ENCODE data around the gene ST6GALNAC6.

Gene ST6GALNAC6

DNA sequence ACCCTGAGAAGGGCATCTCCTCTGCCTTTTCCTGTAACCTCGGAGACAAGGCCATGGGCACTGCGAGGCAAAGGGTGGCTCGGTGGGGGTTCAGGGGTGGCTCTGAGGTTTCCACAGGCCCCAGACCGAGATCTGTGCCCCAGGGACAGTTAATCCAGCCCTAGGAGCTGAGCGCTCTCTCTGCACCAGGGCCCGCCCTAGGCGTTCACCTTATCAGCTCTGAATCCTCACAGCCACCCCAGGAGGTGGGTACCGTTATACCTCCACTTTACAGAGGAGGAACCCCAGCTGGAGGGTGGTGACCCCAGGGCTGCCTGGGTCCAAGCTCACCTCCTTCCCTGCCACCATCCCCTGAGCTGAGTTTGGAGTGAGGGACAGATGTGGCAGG lies 42.7 kb downstream of the ST6GALNAC6 start:
- H4K8ac ChIP-seq (ENCODE audit: low read depth, low read length): no peak overlapping the region
- peaks cover 55% of the 10 kb centered on the region for H3K79me1 ChIP-seq (ENCODE audit: low read length)
- peaks cover 10% of the 10 kb centered on the region for H3K79me2 ChIP-seq (ENCODE audit: control insufficient read depth, insufficient read depth, low read length, poor library complexity)
- H2BK120ac ChIP-seq (ENCODE audit: insufficient read depth, low read length, poor library complexity): peak overlapping the region; percentile 60
- H3K14ac ChIP-seq (ENCODE audit: low read length): peak overlapping the region; percentile 2
- H3K4me2 ChIP-seq (ENCODE audit: low read length): no peak overlapping the region
- no peak overlapping the region for H3K27ac ChIP-seq (ENCODE audit: low read depth, low read length)
- peaks cover 24 to 39% of the 10 kb centered on the region in 2 experiments for H3K4me1 ChIP-seq (ENCODE audit: control insufficient read depth in 1 of 2, insufficient read depth in 2 of 2, low read length in 2 of 2)
- H3K36me3 ChIP-seq (ENCODE audit: control insufficient read depth in 1 of 2, insufficient read depth in 2 of 2, low read length in 2 of 2): no peaks in the 10 kb centered on the region
- peak overlapping the region; percentile 95 for H4K91ac ChIP-seq (ENCODE audit: low read depth, low read length)
- no peak overlapping the region for H2AFZ ChIP-seq (ENCODE audit: insufficient read depth, low read length, poor library complexity)
- no peak overlapping the region for H3K9ac ChIP-seq (ENCODE audit: low read length)
- no peak overlapping the region for H4K12ac ChIP-seq (ENCODE audit: low read depth, low read length)
- peak overlapping the region; percentile 84 for H2AK5ac ChIP-seq (ENCODE audit: low read length)
- no peak for DNase-seq
- H3K9me3 ChIP-seq (ENCODE audit: insufficient read depth, low read depth, low read length): peaks cover 3% of the 10 kb centered on the region
- H3K18ac ChIP-seq (ENCODE audit: low read length): peak overlapping the region; percentile 18
- peak overlapping the region; percentile 29 for H2BK5ac ChIP-seq (ENCODE audit: low read depth, low read length, poor library complexity)
- WGBS (ENCODE audit: extremely low coverage, insufficient coverage, insufficient read length): no CpG with 5 or more reads among the region's 8 CpGs
- no peak overlapping the region for H3K4me3 ChIP-seq (ENCODE audit: low read depth, low read length)
- H3K4ac ChIP-seq (ENCODE audit: low read depth, low read length): peak overlapping the region; percentile 30
- peak overlapping the region; percentile 95 for H2BK12ac ChIP-seq (ENCODE audit: low read length)
- no peaks in the 10 kb centered on the region for H3K27me3 ChIP-seq (ENCODE audit: insufficient read depth, low read length)
- H3K23ac ChIP-seq (ENCODE audit: low read length): no peak overlapping the region

DNA sequence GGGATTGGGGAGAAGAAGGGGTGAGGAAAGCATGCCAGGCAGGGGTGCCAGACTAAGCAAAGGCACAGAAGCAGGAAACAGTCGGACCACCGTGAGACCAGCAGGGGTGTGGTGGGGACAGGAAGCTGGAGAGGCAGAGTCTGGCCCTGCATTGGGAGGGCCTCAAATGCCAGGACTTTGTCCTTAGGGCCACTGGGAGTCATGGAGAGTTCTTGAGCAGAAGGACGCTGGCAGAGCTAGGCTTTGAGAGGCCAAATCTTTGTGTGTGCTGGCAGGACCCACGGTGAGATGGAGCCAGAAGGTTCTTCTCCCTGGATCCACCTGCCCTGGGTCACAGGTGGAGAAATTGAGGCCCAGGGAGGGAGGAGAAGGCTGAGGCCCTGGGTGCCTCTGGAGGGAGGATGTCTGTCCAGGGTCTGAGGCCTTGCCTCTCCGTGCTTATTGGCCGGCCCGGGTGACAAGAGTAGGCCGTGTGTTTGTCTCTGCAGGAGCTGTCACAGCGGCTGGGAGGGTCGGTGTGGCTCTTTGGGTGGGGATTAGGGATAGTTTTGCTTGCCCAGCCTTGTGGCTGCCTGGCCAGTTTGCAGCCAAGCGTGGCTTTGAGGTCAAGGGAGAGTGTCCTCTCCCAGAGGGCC lies 43.2 kb downstream of the ST6GALNAC6 start:
- H3K9ac ChIP-seq (ENCODE audit: low read length): no peak overlapping the region
- H3K23ac ChIP-seq (ENCODE audit: low read length): no peak overlapping the region
- H3K27ac ChIP-seq (ENCODE audit: low read depth, low read length): no peak overlapping the region
- peaks cover 55% of the 10 kb centered on the region for H3K79me1 ChIP-seq (ENCODE audit: low read length)
- no peak overlapping the region for H4K8ac ChIP-seq (ENCODE audit: low read depth, low read length)
- no peak overlapping the region for H3K4ac ChIP-seq (ENCODE audit: low read depth, low read length)
- H3K9me3 ChIP-seq (ENCODE audit: insufficient read depth, low read depth, low read length): peaks cover 3% of the 10 kb centered on the region
- H2BK12ac ChIP-seq (ENCODE audit: low read length): peak overlapping the region; percentile 95
- WGBS (ENCODE audit: extremely low coverage, insufficient coverage, insufficient read length): no CpG with 5 or more reads among the region's 11 CpGs
- peak overlapping the region; percentile 84 for H2AK5ac ChIP-seq (ENCODE audit: low read length)
- no peaks in the 10 kb centered on the region for H3K36me3 ChIP-seq (ENCODE audit: control insufficient read depth in 1 of 2, insufficient read depth in 2 of 2, low read length in 2 of 2)
- H4K91ac ChIP-seq (ENCODE audit: low read depth, low read length): peak overlapping the region; percentile 95
- no peak overlapping the region for H3K4me3 ChIP-seq (ENCODE audit: low read depth, low read length)
- H3K18ac ChIP-seq (ENCODE audit: low read length): peak overlapping the region; percentile 4
- no peak for DNase-seq
- H2BK5ac ChIP-seq (ENCODE audit: low read depth, low read length, poor library complexity): no peak overlapping the region
- H3K4me1 ChIP-seq (ENCODE audit: control insufficient read depth in 1 of 2, insufficient read depth in 2 of 2, low read length in 2 of 2): peaks cover 24 to 39% of the 10 kb centered on the region in 2 experiments
- H3K4me2 ChIP-seq (ENCODE audit: low read length): no peak overlapping the region
- H3K27me3 ChIP-seq (ENCODE audit: insufficient read depth, low read length): no peaks in the 10 kb centered on the region
- H2AFZ ChIP-seq (ENCODE audit: insufficient read depth, low read length, poor library complexity): no peak overlapping the region
- peak overlapping the region; percentile 60 for H2BK120ac ChIP-seq (ENCODE audit: insufficient read depth, low read length, poor library complexity)
- peak overlapping the region; percentile 12 for H3K14ac ChIP-seq (ENCODE audit: low read length)
- peaks cover 10% of the 10 kb centered on the region for H3K79me2 ChIP-seq (ENCODE audit: control insufficient read depth, insufficient read depth, low read length, poor library complexity)
- H4K12ac ChIP-seq (ENCODE audit: low read depth, low read length): no peak overlapping the region

DNA sequence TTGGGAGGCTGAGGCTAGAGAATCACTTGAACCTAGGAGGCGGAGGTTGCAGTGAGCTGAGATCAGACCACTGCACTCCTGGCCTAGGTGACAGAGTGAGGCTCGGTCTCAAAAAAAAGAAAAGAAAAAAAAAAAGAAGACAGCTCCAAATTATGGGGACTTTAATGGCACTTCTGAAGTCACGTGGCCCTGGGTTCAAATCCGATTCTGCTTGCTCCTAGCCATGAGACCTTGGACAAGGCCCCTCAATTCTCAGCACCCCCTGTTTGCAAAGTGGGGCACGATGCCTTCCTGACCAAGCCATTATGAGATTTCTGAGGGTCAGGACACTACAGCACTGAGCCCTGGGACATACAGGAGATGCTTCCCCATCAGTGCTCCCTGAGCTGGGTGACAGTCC lies 43.9 kb downstream of the ST6GALNAC6 start:
- H3K4ac ChIP-seq (ENCODE audit: low read depth, low read length): no peak overlapping the region
- H3K4me2 ChIP-seq (ENCODE audit: low read length): no peak overlapping the region
- H4K12ac ChIP-seq (ENCODE audit: low read depth, low read length): no peak overlapping the region
- H3K79me1 ChIP-seq (ENCODE audit: low read length): peaks cover 52% of the 10 kb centered on the region
- no CpG with 5 or more reads among the region's 5 CpGs for WGBS (ENCODE audit: extremely low coverage, insufficient coverage, insufficient read length)
- peaks cover 0 to 1% of the 10 kb centered on the region in 2 experiments for H3K36me3 ChIP-seq (ENCODE audit: control insufficient read depth in 1 of 2, insufficient read depth in 2 of 2, low read length in 2 of 2)
- H4K91ac ChIP-seq (ENCODE audit: low read depth, low read length): peak overlapping the region; percentile 95
- peak overlapping the region; percentile 2 for H2BK5ac ChIP-seq (ENCODE audit: low read depth, low read length, poor library complexity)
- no peaks in the 10 kb centered on the region for H3K27me3 ChIP-seq (ENCODE audit: insufficient read depth, low read length)
- H3K9me3 ChIP-seq (ENCODE audit: insufficient read depth, low read depth, low read length): peaks cover 3% of the 10 kb centered on the region
- no peak overlapping the region for H3K23ac ChIP-seq (ENCODE audit: low read length)
- peak overlapping the region; percentile 24 for H2AK5ac ChIP-seq (ENCODE audit: low read length)
- H4K8ac ChIP-seq (ENCODE audit: low read depth, low read length): no peak overlapping the region
- peak overlapping the region; percentile 60 for H2BK120ac ChIP-seq (ENCODE audit: insufficient read depth, low read length, poor library complexity)
- H3K79me2 ChIP-seq (ENCODE audit: control insufficient read depth, insufficient read depth, low read length, poor library complexity): peaks cover 10% of the 10 kb centered on the region
- no peak overlapping the region for H3K27ac ChIP-seq (ENCODE audit: low read depth, low read length)
- no peak overlapping the region for H2AFZ ChIP-seq (ENCODE audit: insufficient read depth, low read length, poor library complexity)
- DNase-seq: no peak
- H3K18ac ChIP-seq (ENCODE audit: low read length): no peak overlapping the region
- H2BK12ac ChIP-seq (ENCODE audit: low read length): peak overlapping the region; percentile 95
- H3K9ac ChIP-seq (ENCODE audit: low read length): no peak overlapping the region
- peaks cover 24 to 38% of the 10 kb centered on the region in 2 experiments for H3K4me1 ChIP-seq (ENCODE audit: control insufficient read depth in 1 of 2, insufficient read depth in 2 of 2, low read length in 2 of 2)
- H3K4me3 ChIP-seq (ENCODE audit: low read depth, low read length): no peak overlapping the region
- peak overlapping the region; percentile 5 for H3K14ac ChIP-seq (ENCODE audit: low read length)

DNA sequence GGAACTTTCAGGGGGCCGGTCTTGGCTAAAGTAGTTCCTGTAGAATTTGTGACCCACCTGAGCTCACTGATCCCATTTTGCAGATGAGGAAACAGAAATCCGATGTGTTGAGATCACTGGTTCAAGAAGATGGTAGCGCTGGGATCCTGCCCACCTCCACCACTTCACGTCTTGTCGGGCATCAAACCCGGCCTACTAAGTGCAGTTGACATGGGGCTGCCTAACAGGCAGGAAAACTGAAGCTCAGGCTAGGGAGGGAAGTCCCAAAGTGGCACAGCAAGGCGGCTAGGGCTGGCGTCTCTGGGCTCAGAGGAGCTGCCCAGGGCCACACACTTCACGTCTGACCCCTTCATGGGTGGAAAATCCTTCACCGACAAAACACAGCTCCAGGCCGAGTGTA lies 44.4 kb downstream of the ST6GALNAC6 start:
- Histone ChIP-seq H3K23ac (ENCODE audit: low read length) (no peak overlapping the region), H3K4ac (ENCODE audit: low read depth, low read length) (peak overlapping the region; percentile 41), H3K14ac (ENCODE audit: low read length) (peak overlapping the region; percentile 74), H3K79me2 (ENCODE audit: control insufficient read depth, insufficient read depth, low read length, poor library complexity) (peaks cover 10% of the 10 kb centered on the region), H4K91ac (ENCODE audit: low read depth, low read length) (peak overlapping the region; percentile 95), H4K8ac (ENCODE audit: low read depth, low read length) (peak overlapping the region; percentile 34), H3K79me1 (ENCODE audit: low read length) (peaks cover 54% of the 10 kb centered on the region), H3K27ac (ENCODE audit: low read depth, low read length) (peak overlapping the region; percentile 25), H2AFZ (ENCODE audit: insufficient read depth, low read length, poor library complexity) (peak overlapping the region; percentile 32), H2BK5ac (ENCODE audit: low read depth, low read length, poor library complexity) (peak overlapping the region; percentile 58), H3K36me3 (ENCODE audit: control insufficient read depth in 1 of 2, insufficient read depth in 2 of 2, low read length in 2 of 2) (peaks cover 0 to 5% of the 10 kb centered on the region in 2 experiments), H3K4me1 (ENCODE audit: control insufficient read depth in 1 of 2, insufficient read depth in 2 of 2, low read length in 2 of 2) (peaks cover 24 to 38% of the 10 kb centered on the region in 2 experiments), H3K27me3 (ENCODE audit: insufficient read depth, low read length) (no peaks in the 10 kb centered on the region), H2AK5ac (ENCODE audit: low read length) (peak overlapping the region; percentile 88), H3K9me3 (ENCODE audit: insufficient read depth, low read depth, low read length) (peaks cover 7% of the 10 kb centered on the region), H4K12ac (ENCODE audit: low read depth, low read length) (peak overlapping the region; percentile 9), H2BK12ac (ENCODE audit: low read length) (peak overlapping the region; percentile 92), H3K9ac (ENCODE audit: low read length) (no peak overlapping the region), H2BK120ac (ENCODE audit: insufficient read depth, low read length, poor library complexity) (peak overlapping the region; percentile 86), H3K18ac (ENCODE audit: low read length) (peak overlapping the region; percentile 91), H3K4me2 (ENCODE audit: low read length) (no peak overlapping the region), H3K4me3 (ENCODE audit: low read depth, low read length) (no peak overlapping the region)
- no peak for DNase-seq
- WGBS (ENCODE audit: extremely low coverage, insufficient coverage, insufficient read length): no CpG with 5 or more reads among the region's 11 CpGs
